GM12874 (cell line): Measurements from ENCODE around the gene RET.

Experiments used
- TF ChIP-seq, protein P1 (sequence below): IDR thresholded peaks from 2 replicates; pipeline ENCODE4 v1.5.1; 2011; ENCODE audit warnings: low read depth, mild to moderate bottlenecking, control low read depth, low read length, moderate library complexity; ENCODE audit not compliant: insufficient read depth

RET gene

DNA sequence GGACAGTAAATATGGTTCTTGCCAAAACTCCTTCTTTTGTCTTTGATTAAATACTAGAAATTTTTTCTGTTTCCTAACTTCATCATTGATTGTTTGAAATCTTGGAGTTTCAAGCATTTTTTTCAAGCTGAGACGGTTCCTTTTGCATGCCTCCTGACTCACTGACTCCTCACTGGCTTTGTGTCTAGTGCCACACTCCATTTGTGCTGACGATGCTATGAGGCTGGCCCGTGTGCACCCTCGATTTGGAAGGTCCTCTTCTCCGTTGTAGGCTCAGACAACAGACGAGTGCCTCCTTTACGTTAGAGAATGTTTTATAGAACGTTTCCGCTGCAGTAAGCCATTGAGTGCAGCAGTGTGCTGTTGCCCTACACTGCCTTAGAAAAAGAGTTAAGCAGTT lies 50.6 kb downstream of the RET start:
- TF ChIP-seq, protein P1, sequence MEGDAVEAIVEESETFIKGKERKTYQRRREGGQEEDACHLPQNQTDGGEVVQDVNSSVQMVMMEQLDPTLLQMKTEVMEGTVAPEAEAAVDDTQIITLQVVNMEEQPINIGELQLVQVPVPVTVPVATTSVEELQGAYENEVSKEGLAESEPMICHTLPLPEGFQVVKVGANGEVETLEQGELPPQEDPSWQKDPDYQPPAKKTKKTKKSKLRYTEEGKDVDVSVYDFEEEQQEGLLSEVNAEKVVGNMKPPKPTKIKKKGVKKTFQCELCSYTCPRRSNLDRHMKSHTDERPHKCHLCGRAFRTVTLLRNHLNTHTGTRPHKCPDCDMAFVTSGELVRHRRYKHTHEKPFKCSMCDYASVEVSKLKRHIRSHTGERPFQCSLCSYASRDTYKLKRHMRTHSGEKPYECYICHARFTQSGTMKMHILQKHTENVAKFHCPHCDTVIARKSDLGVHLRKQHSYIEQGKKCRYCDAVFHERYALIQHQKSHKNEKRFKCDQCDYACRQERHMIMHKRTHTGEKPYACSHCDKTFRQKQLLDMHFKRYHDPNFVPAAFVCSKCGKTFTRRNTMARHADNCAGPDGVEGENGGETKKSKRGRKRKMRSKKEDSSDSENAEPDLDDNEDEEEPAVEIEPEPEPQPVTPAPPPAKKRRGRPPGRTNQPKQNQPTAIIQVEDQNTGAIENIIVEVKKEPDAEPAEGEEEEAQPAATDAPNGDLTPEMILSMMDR, result no peak

DNA sequence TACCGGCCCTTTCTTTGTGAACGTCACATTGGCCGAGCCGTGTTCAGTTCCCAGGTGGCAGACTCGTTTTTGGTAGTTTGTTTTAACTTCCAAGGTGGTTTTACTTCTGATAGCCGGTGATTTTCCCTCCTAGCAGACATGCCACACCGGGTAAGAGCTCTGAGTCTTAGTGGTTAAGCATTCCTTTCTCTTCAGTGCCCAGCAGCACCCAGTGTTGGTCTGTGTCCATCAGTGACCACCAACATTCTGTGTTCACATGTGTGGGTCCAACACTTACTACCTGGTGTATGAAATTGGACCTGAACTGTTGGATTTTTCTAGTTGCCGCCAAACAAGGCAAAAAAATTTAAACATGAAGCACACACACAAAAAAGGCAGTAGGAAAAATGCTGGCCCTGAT lies 51.5 kb downstream of the RET start:
- TF ChIP-seq, protein P1, result no peak

DNA sequence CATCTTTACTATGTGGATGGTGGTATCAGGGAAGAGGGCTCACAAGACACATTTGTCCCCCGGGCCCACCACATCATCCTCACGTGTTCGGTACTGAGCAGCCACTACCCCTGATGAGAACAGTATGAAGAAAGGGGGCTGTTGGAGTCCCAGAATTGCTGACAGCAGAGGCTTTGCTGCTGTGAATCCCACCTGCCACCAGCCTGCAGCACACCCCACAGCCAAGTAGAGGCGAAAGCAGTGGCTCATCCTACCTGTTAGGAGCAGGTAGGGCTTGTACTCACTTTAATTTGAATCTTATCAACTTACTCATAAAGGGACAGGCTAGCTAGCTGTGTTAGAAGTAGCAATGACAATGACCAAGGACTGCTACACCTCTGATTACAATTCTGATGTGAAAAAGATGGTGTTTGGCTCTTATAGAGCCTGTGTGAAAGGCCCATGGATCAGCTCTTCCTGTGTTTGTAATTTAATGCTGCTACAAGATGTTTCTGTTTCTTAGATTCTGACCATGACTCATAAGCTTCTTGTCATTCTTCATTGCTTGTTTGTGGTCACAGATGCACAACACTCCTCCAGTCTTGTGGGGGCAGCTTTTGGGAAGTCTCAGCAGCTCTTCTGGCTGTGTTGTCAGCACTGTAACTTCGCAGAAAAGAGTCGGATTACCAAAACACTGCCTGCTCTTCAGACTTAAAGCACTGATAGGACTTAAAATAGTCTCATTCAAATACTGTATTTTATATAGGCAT lies 52.3 kb downstream of the RET start:
- TF ChIP-seq, protein P1, result no peak

DNA sequence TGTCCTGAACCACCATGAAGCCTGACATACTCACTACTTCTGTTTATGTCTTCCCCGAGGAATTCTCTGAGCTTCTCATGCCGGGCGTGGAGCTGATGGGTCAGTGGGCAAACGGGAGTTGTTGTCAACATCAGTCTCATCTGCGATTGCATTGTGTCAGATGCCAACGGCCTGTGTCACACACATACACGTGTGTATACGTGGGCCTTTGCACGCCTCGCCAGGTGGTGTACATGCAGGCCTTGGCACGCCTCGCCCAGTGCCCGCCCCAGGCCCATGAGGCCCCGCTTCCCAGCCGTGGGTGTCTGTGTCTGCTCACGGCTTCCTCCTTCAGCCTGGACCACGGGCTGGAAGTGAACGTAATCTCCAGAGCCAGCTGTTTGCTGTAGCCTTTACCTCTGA lies 53.9 kb downstream of the RET start:
- TF ChIP-seq, protein P1, result no peak

DNA sequence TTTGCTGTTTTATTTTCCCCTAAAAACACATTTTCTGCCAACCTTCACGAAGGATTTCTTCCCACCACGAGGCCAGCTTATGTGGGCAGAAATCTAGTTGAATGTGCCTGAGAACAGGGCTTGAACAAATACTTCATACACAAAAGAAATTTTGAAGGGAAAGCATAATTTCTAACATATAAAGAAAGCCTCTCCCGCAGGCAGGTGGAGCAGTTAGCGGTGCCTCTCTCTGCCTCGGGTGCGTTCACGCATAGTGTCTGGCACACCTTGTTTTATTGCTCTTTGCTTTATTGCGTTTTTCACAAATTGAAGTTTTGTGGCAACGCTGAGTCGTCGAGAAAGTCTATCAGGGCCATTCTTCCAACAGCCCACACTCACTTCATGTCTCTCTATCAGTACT lies 54.4 kb downstream of the RET start:
- TF ChIP-seq, protein P1, result no peak

DNA sequence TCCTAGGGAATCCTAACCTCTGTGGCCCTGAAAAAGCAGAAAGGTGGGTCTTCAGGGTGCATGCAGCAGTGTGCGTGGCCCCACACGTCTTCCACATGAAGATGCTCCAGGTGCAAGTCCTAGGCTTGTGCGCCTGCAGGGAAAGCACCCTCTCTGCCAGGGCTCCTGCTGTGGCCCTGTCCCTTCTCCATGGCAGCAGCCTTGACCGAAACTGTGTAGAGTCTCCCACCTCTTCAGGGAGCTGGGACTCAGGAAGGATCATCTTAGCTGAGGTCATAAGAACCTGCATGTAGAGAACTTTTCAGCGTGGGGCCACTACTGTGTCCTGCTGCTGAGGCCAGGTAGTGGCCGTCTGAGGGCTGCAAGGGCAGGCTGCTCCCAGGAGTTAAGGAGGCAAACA lies 55.0 kb downstream of the RET start:
- TF ChIP-seq, protein P1, result no peak

DNA sequence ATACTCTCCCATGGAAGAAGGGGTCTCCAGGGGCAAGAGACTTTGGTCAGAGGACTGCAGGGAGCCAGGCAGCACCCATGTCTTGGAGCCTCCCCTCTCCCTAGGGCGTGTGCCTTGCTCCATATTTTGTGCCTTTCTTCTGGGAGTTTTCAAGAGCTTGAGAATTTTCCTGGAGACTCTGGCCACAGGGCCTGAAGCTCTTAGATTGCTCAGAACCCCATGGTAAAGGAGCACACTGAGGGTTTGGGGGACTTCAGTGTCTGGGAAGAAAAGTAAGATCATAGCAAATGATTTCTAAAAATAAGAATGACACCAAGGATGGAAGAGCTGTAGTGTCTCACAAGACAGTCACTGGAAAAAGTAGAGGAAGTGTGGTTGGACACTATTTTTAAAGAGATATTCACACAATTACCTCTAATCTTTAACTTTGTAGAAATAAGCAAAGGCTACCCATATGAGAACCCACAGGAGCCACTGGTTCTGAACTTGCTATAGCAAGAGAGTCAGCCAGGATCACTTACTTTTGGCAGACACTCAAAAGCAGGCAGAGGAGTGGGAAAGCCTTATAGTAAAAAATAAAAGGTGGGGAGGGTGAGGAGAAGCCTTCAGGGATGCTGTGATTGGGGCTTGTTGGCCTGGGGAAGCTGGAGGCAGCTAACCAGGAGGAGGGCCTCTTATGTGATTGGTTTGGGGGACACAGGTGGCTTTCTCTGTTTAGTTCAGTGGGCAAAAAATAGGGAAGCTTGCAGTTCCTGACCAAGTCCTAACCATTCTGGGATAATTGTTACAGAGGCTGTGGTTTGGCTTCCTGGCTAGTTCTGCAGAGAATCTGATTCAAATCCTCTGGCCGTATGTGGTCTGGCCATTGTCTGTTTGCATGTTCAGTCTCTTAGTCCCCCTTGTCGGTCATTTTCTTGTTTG lies 56.3 kb downstream of the RET start:
- TF ChIP-seq, protein P1, result no peak
